HepG2 (cell line): ENCODE data around the gene TCF25. TPM values are rescaled to one million over a fixed set of nuclear protein-coding genes. Genes with fewer than 3 reads are reported as not detected.

Experiments
- ATM ChIP-seq: fragments of 450-650 bp; IDR thresholded peaks from 2 replicates; pipeline ENCODE4 v1.7.1; 2017; ENCODE audit warnings: mild to moderate bottlenecking, borderline replicate concordance
- DR1 ChIP-seq: sonication (generic); formaldehyde crosslinking; IDR thresholded peaks from 2 replicates; pipeline ENCODE4 v1.8.0; 2021; ENCODE audit warnings: mild to moderate bottlenecking, missing genetic modification reagents, inconsistent platforms
- KDM3A ChIP-seq: IDR thresholded peaks from 2 replicates; pipeline ENCODE4 v1.6.1; 2018; ENCODE audit warnings: low read depth, missing compliant biosample characterization
- MIER2 ChIP-seq: IDR thresholded peaks from 2 replicates; pipeline ENCODE4 v1.6.1; 2016; ENCODE audit warnings: missing biosample characterization, missing genetic modification reagents
- NFKBIZ ChIP-seq: IDR thresholded peaks from 2 replicates; pipeline ENCODE4 v1.6.1; 2018; ENCODE audit warnings: missing genetic modification reagents, missing compliant biosample characterization
- PAWR ChIP-seq: sonication (generic); formaldehyde crosslinking; IDR thresholded peaks from 2 replicates; pipeline ENCODE4 v1.4.0; 2020; ENCODE audit warnings: missing genetic modification reagents, mild to moderate bottlenecking, borderline replicate concordance
- RARA ChIP-seq: IDR thresholded peaks from 2 replicates; pipeline ENCODE4 v1.6.1; 2016; ENCODE audit warnings: missing genetic modification reagents, missing compliant biosample characterization
- RCOR2 ChIP-seq: IDR thresholded peaks from 2 replicates; pipeline ENCODE4 v1.6.1; 2016; ENCODE audit warnings: missing biosample characterization, missing genetic modification reagents
- RERE ChIP-seq: IDR thresholded peaks from 2 replicates; pipeline ENCODE4 v1.6.1; 2016; ENCODE audit warnings: low read depth, missing genetic modification reagents, missing compliant biosample characterization
- RFX5 ChIP-seq: IDR thresholded peaks from 2 replicates; pipeline ENCODE4 v1.6.1; 2011; ENCODE audit warnings: low read depth, low read length, improper control_type of control experiment
- RNF2 ChIP-seq: fragments of 450-650 bp; conservative IDR thresholded peaks from 2 replicates; pipeline ENCODE4 v1.6.1; 2016; ENCODE audit warnings: low read depth
- STAT5B ChIP-seq: sonication (generic); formaldehyde crosslinking; IDR thresholded peaks from 2 replicates; pipeline ENCODE4 v1.4.0; 2020; ENCODE audit warnings: missing genetic modification reagents
- SYNCRIP ChIP-seq: fragments of 200-400 bp; formaldehyde crosslinking; IDR thresholded peaks from 2 replicates; pipeline ENCODE4 v1.6.1; 2018; ENCODE audit warnings: mild to moderate bottlenecking, low read depth, low read length; ENCODE audit not compliant: insufficient read depth
- TCF7 ChIP-seq: sonication (generic); IDR thresholded peaks from 2 replicates; pipeline ENCODE4 v1.6.1; 2016; ENCODE audit warnings: antibody characterized with exemption, low read depth
- TRIM24 ChIP-seq: sonication (generic); formaldehyde crosslinking; IDR thresholded peaks from 2 replicates; pipeline ENCODE4 v1.8.0; 2022; ENCODE audit warnings: mild to moderate bottlenecking, missing genetic modification reagents
- ZBTB43 ChIP-seq: sonication (generic); formaldehyde crosslinking; conservative IDR thresholded peaks from 2 replicates; pipeline ENCODE4 v1.4.0; 2020; ENCODE audit warnings: missing genetic modification reagents
- ZMAT3 ChIP-seq: sonication (generic); formaldehyde crosslinking; conservative IDR thresholded peaks from 2 replicates; pipeline ENCODE4 v1.7.0; 2021; ENCODE audit warnings: missing genetic modification reagents
- ZNF12 ChIP-seq: sonication (generic); formaldehyde crosslinking; IDR thresholded peaks from 2 replicates; pipeline ENCODE4 v1.5.0; 2020; ENCODE audit warnings: missing genetic modification reagents
- ZNF510 ChIP-seq: sonication (generic); formaldehyde crosslinking; IDR thresholded peaks from 2 replicates; pipeline ENCODE4 v1.4.0; 2020; ENCODE audit warnings: low read depth, mild to moderate bottlenecking, missing genetic modification reagents
- ZNF570 ChIP-seq: sonication (generic); formaldehyde crosslinking; IDR thresholded peaks from 2 replicates; pipeline ENCODE4 v1.4.0; 2020; ENCODE audit warnings: mild to moderate bottlenecking, missing genetic modification reagents, borderline replicate concordance
- ZNF598 ChIP-seq: sonication (generic); formaldehyde crosslinking; IDR thresholded peaks from 2 replicates; pipeline ENCODE4 v1.5.1; 2020; ENCODE audit warnings: mild to moderate bottlenecking, missing genetic modification reagents, borderline replicate concordance
- ZNF614 ChIP-seq: IDR thresholded peaks from 2 replicates; pipeline ENCODE4 v1.6.1; 2018; ENCODE audit warnings: missing biosample characterization, missing genetic modification reagents, inconsistent platforms, borderline replicate concordance
- ZNF619 ChIP-seq: sonication (generic); formaldehyde crosslinking; IDR thresholded peaks from 2 replicates; pipeline ENCODE4 v1.4.0; 2020; ENCODE audit warnings: mild to moderate bottlenecking, missing genetic modification reagents
- ZNF740 ChIP-seq: sonication (generic); formaldehyde crosslinking; IDR thresholded peaks from 2 replicates; pipeline ENCODE4 v1.4.0; 2020; ENCODE audit warnings: missing genetic modification reagents
- polyA plus RNA-seq, 8 experiments: library from polyadenylated mRNA; depleted of rRNA in 3 of 8; stranded (reverse) in 7 of 8; unstranded in 1 of 8; fragments of >200 nt; fragmentation: Illumina TruSeq in 4 of 8; extraction: Trizol in 4 of 8; gene quantifications; 2 replicates each; pipeline versions ENCODE4 v1.2.1 to v1.2.3, GENCODE V29; 2011 to 2016; ENCODE audit warnings: low read depth in 4 of 8, missing spikeins in 1 of 8, mixed read lengths in 1 of 8; ENCODE audit not compliant: insufficient read depth in 1 of 8
- total RNA-seq, 5 experiments: library from RNA; depleted of rRNA; stranded (reverse); fragments of >200 nt; fragmentation: Illumina TruSeq; extraction: Trizol; gene quantifications; 2 replicates each; pipeline ENCODE4 v1.2.3, GENCODE V29; 2016; ENCODE audit warnings: low read depth in 1 of 5

The TCF25 gene
- total and polyA plus RNA-seq, 2 of the 13 experiments (the other 11 are each of a cell fraction or from before 2014, with no cell fraction given): 138 to 206 TPM

- peak; percentile 89; the same call in 1 of the 2 replicates for TF ChIP-seq ZNF12 (CRISPR knock-in tag)
- peak; percentile 95 for TF ChIP-seq RERE
- TF ChIP-seq ZNF598 (CRISPR knock-in tag): peak; percentile 85; the same call in 1 of the 2 replicates
- peak; percentile 91 for TF ChIP-seq RCOR2 (CRISPR knock-in tag)
- TF ChIP-seq RNF2: peak; percentile 97
- TF ChIP-seq DR1 (CRISPR knock-in tag): peak; percentile 78; the same call in 1 of the 2 replicates
- TF ChIP-seq RARA (CRISPR knock-in tag): peak; percentile 90
- no peak for TF ChIP-seq ATM
- TF ChIP-seq ZNF619 (CRISPR knock-in tag): peak; percentile 94
- no peak for TF ChIP-seq SYNCRIP
- TF ChIP-seq ZNF570: peak; percentile 52; the same call in 1 of the 2 replicates
- TF ChIP-seq ZMAT3 (CRISPR knock-in tag): peak; percentile 99
- TF ChIP-seq KDM3A (CRISPR knock-in tag): peak; percentile 98
- peak; percentile 92 for TF ChIP-seq ZNF510 (CRISPR knock-in tag)
- TF ChIP-seq TCF7: peak; percentile 96
- peak; percentile 98 for TF ChIP-seq ZBTB43
- TF ChIP-seq TRIM24: no peak
- no peak for TF ChIP-seq PAWR (CRISPR knock-in tag)
- TF ChIP-seq STAT5B (CRISPR knock-in tag): peak; percentile 94
- TF ChIP-seq MIER2 (CRISPR knock-in tag): peak; percentile 86
- TF ChIP-seq NFKBIZ (CRISPR knock-in tag): peak; percentile 78; the same call in 1 of the 2 replicates
- TF ChIP-seq ZNF740: peak; percentile 74; the same call in 1 of the 2 replicates
- TF ChIP-seq RFX5: no peak
- TF ChIP-seq ZNF614: peak; percentile 97
These were observed 44.5 kb downstream of the TCF25 start (continued) for GRCh38 chr16:89917773-89918452.
